Measurements from ENCODE around the gene KRTAP21-3.

Gene KRTAP21-3

DNA sequence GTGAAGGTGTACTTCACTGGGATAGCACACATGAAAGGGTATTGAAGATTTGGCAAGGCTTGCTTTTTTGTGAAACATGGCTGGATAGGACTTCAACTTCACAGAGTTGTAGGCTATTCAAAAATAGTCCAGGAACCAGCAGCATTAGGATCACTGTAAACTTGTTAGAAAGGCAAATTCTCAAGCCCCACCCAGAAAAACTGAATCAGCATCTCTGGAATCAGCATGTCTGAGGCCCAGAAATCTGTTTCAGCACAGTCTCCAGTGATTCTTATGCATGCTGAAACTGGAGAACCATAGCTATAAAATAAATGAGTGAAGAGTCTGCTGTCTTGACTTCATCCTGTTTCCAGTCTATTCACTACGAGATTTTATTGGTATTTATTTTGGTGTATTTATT is 8.1 kb upstream of the KRTAP21-3 start:
- DNase-seq (ENCODE audit: insufficient read length, low spot score) (no peak), FAIRE-seq (no peak)
- TF ChIP-seq, protein P1, sequence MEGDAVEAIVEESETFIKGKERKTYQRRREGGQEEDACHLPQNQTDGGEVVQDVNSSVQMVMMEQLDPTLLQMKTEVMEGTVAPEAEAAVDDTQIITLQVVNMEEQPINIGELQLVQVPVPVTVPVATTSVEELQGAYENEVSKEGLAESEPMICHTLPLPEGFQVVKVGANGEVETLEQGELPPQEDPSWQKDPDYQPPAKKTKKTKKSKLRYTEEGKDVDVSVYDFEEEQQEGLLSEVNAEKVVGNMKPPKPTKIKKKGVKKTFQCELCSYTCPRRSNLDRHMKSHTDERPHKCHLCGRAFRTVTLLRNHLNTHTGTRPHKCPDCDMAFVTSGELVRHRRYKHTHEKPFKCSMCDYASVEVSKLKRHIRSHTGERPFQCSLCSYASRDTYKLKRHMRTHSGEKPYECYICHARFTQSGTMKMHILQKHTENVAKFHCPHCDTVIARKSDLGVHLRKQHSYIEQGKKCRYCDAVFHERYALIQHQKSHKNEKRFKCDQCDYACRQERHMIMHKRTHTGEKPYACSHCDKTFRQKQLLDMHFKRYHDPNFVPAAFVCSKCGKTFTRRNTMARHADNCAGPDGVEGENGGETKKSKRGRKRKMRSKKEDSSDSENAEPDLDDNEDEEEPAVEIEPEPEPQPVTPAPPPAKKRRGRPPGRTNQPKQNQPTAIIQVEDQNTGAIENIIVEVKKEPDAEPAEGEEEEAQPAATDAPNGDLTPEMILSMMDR (IDR thresholded peaks at IDR 0.05; ENCODE audit: insufficient read depth, missing control alignments), result no peak

DNA sequence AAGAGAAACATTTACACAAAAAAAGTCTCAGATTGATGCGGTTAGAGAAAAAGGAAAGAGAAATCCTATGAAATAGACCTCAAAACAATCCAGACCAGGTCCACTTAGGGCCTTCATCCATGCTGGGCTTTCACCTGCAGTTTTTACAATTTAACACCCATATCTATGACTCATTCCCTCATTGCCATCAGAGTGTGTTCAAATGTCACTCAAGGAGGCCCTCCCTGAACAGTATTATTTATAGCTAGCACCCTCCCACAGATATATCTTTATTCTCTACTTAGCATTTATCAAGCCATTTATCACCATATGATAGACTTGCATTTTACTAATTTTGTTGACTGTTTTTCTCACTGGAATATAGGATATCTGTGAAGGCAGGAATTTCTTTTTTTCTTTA is 824 bp upstream of the KRTAP21-3 start:
- FAIRE-seq (no peak), DNase-seq (ENCODE audit: insufficient read length, low spot score) (no peak)
- TF ChIP-seq, protein P1 (IDR thresholded peaks at IDR 0.05; ENCODE audit: insufficient read depth, missing control alignments), result no peak

DNA sequence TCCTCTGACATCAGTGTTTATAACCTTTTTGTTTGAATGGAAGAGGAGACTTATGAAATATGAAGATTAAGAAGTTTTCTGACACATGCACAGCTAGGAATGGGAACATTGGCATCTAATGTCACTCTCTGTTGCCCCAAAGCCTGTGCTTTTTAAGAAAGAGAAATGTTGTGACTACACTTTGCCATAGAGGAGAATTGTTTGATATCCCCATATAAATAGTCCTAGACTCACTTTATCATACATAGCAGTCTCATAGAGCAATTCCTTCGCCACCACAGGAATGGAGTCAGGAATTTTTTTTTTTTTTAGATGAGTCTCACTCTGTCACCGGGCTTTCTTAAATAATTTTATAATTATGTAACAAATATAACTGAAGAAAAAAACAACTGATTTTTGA is 1.5 kb downstream of the KRTAP21-3 start:
- DNase-seq (ENCODE audit: insufficient read length, low spot score), result no peak

DNA sequence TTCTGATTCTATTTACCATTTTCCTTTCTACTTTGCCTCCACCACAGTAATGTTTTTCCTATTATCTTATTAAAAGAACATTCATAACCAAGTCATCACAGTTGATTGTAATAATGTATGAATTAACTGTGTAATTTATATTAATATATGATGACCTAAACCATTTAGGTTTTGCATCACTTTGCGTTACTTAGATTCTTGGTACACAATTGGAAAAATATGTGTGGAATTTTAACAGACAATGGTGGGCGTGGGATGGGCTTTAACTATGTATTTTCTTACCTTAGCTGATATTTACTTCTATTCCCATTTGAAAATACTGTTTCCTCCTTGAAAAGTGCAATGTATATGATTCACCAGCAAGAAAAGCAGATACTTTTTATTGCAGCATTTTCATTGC is 3.6 kb downstream of the KRTAP21-3 start:
- DNase-seq (ENCODE audit: insufficient read length, low spot score) (no peak), FAIRE-seq (no peak)
- TF ChIP-seq, protein P1 (IDR thresholded peaks at IDR 0.05; ENCODE audit: insufficient read depth, missing control alignments), result no peak

More for the DNA sequence above, 1.5 kb downstream of the KRTAP21-3 start:
- TF ChIP-seq, protein P1 (IDR thresholded peaks at IDR 0.05; ENCODE audit: insufficient read depth, missing control alignments), result no peak
- no peak for FAIRE-seq

DNA sequence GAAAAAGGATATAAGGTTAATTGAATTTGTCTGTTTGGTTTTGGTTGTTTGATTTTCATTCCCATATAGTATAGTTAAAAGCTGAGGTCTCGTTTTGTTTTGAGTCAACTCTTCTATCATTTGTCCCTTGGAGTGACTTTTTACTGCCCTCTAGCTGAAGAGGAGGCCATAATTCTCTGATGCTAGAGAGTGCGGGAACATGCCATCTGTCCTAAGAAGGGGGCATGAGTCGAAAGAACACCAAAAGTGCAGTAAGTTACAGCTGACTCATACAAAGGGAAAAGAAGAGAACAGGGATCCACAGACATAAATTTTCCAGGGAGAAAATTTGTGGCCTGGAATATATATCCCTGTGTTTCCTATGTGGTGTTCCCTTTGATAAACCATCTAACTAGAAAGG is 4.1 kb downstream of the KRTAP21-3 start:
- TF ChIP-seq, protein P1 (IDR thresholded peaks at IDR 0.05; ENCODE audit: insufficient read depth, missing control alignments), result no peak
- no peak for DNase-seq (ENCODE audit: insufficient read length, low spot score)
- no peak for FAIRE-seq

DNA sequence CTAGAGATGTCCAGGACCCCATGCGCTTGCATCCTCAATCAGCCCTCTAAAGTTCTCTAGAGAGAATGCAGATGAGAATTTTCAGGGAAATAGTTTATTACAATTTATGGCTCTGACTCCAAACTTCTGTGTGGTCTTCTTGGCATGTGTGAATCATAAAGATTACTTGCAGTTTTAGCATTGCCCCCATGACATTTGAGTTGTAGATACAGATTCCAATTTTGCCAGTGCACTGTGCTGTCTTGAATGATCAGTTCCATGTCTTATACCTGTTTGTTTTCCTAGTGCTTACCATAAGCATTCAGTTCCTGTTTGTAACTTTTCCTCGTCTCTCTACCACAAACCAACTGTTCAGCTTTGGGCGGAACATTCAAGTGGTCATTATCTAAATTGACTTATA is 4.8 kb downstream of the KRTAP21-3 start:
- no peak for DNase-seq (ENCODE audit: insufficient read length, low spot score)
- TF ChIP-seq, protein P1 (IDR thresholded peaks at IDR 0.05; ENCODE audit: insufficient read depth, missing control alignments), result no peak
- FAIRE-seq, result no peak

DNA sequence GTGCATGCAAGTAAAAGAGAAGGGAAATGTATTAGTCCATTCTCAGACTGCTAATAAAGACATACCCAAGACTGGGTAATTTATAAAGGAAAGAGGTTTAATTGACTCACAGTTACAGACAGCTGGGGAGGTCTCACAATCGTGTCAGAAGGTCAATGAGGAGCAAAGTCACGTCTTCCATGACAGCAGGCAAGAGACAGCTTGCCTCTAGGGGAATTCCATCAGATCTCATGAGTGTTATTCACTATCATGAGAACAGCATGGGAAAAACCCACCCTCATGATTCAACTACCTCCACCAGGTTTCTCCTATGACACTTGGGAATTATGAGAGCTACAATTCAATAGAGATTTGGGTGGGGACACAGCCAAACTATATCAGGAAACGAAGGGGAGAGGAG is 8.1 kb downstream of the KRTAP21-3 start:
- FAIRE-seq (no peak), DNase-seq (ENCODE audit: insufficient read length, low spot score) (no peak)
- TF ChIP-seq, protein P1 (IDR thresholded peaks at IDR 0.05; ENCODE audit: insufficient read depth, missing control alignments), result no peak

Measured in D721Med (cell line).